T follicular helper cell (primary cell): Measurements from ENCODE around the gene PCSK5.

ENCODE experiments used
- DNase-seq: peaks from one replicate; pipeline ENCODE4 v3.0.0-alpha.2; 2020; ENCODE audit warnings: low read depth

Gene PCSK5

DNA sequence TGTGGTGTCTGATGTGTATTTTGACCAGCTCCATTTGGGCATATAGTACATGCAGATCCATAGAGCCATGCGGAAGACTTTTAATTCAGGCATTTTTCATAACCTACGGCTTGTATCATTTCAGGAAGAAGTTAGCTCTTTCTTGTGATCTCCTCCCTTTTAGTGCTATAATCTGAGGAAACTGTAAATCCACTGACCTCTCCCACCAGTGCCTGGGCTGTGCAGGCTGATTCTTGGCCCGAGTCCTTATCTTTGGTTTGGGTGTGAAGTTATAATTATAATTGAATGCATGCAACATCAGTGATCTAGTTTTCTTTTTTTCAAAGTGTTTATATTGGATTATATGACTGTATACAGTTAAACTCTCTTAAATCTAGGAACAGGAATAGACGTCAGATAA is 247.9 kb downstream of the PCSK5 start:
- DNase-seq = no peak

DNA sequence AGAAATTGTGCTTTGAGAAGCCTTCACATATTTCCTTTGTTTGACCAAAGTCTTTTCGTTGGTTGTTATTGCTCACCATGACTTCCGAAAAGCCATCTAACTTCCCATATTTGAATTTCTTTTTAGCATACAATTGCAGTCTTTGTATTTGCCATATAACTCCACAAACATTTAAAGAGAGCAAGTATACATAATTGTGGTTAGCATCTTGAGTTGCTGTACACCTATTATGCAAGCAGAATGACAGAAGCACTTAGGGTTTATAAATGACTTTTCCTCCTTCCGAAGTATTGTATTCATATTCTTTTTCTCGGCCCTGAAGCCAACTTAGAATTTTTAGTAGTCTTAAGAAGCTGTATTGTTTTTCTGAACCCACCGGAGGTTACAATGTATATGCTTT is 253.4 kb downstream of the PCSK5 start:
- no peak for DNase-seq

DNA sequence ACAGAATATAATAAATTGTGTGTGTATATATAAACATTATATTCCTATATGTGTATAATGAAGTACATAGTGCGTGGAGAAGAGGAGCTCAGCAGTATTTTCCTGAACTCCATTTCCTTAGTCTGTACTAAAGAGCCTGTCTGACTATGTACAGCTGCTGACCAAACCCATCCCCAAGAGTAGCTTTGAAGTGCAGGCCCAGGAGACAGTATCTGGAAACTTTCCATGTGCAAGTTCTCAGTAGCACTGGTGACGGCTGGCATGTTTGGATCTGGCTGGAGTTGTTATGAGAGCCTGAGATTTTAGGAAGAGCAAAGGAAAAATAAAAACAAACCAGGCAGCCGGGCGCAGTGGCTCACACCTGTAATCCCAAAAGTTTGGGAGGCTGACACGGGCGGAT is 259.5 kb downstream of the PCSK5 start:
- DNase-seq = no peak

DNA sequence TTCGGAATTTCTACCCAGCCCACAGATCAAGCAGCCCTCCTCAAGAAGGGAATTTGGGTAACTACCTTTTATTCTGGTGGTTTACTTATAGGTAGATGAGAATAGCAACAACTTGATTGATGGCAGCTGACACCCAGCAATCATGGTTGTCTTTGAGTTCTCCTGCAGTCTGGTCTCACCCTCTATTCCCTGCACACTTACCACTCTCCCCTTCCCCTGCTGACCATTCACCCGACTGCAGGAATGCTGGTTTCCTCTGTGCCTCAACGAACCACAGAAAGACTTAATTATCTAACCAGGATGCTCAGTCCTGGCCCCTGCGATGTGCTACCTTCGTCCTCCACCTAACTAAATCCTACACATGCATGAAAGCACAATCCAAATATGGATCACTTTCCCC is 260.8 kb downstream of the PCSK5 start:
- DNase-seq = no peak

DNA sequence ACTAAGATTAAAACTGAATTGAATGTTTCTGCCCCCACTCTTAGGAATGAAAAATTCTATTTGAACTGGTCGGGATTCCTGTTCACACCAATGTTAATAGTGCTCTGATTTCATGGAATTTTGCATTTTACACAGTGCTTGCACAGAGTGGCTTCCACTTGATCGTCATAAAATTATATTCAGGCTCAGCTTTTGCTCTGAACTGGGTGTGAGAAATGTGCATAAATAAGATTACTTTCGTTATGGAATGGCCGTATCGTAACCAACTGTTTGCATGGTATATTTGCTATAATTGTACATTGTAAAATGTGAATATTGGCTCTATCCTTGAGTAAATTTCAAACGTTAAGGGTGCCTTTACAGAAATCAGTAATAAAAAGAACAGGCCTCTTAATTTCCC is 262.9 kb downstream of the PCSK5 start:
- DNase-seq = no peak

DNA sequence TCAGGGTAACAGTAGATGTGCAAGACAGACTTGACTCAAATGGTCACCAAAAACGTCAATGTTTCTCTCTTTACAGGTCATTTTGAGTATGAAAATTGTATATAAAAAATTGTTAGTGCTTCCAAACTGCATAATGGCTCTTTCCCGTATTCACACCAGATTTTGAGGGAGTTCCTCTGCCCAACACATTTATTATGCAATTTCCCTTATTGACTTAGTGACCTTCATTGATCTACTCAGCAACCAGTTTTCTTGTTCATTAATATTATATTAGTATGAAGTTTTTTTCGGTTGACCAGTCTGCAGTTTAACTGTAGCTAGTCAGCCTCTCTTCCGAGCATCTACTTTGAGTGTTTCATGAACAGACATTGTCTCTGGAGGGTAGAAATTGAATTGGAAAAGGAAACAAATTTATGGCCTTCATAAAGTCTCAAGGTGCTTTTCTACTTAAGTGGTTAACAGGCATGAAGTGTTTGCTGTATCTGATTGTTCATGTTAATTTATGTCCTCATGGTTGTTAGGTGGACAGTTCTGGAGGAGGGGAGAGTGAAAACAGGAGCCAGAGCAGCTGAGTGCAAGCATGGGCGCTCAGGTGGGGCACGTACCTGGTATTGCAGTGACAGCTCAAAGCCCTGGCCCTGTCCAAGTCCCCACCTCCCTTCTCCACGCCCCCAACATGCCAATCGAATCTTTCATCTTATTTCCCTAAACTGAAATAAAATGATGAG is 263.6 kb downstream of the PCSK5 start:
- DNase-seq = no peak

DNA sequence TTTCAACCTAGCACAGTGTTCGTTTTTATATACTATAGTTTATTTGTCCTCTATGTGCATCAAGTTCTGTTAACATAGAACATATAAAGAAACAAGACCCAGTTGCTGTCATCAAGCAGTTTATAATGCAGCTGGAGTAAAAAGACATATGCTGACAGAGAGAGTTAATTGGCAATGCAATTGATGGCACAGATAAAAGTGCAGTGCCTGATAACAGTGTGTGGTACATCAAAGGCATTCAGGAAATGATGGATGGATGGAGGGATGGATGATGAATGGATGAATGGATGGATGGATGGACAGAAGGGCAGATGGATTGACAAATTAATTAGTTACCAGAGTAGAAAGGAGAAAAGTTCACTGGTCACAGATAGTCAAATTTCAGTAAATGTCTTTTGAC is 264.9 kb downstream of the PCSK5 start:
- no peak for DNase-seq

DNA sequence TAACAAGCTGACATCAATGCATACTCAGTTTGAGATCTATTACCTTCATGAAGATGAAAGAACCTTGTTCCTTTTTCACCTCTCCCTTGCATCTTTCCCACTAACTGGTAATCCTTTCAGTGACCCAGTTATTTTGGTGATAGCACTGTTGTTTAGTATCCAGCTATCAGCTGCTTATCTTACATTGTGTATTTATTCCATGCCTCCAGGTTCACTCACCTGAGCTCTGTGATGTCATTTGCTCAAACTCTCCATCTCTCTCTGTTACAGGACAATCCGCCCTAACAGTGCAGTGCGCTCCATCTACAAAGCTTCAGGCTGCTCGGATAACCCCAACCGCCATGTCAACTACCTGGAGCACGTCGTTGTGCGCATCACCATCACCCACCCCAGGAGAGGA is 268.2 kb downstream of the PCSK5 start:
- no peak for DNase-seq

DNA sequence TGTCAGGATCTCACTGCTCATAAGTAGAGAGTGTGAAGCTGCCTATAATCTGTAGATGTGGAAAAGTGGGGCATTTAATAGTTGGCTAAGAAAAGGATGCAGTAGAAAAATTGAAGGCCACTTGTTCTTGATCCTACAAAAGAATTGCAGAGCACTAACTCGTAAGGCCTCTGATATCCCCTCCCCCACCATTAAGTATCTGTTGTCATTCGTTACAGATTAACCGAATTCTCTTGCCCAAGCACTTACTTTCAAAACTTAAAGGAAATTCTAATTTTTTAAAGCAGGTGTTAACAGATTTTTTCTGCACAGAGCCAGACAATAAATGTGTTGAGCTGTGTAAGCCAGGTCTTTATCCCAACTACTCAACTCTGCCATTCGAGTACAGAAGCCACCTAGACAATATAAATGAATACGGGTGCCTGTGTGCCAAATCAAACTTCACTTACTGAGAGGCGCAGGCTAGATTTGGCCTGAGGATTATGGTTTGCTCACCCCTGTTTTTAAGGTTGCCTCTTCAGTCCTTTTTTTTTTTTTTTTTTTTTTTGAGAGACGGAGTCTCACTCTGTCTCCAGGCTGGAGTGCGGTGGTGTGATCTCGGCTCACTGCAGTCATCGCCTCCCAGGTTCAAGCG is 268.9 kb downstream of the PCSK5 start:
- no peak for DNase-seq

DNA sequence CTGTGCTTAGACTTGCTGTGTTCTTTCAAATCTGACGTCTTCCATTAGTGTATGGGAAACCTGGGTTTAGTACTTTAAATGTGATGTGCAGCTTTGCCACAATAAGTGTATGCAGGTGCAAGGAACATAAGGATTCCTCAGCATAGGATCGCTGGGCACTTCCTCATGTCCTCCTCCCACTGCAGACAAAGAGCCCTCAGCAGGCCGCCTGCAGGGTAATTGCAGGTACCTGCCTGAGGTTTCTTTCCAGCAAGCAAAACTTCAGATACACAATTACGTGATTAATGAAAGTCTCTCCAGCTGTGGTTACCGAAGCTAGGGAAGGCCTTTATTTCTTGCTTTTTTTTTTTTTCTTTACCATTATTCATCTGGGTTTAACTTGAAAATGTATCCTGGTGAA is 270.6 kb downstream of the PCSK5 start:
- no peak for DNase-seq

DNA sequence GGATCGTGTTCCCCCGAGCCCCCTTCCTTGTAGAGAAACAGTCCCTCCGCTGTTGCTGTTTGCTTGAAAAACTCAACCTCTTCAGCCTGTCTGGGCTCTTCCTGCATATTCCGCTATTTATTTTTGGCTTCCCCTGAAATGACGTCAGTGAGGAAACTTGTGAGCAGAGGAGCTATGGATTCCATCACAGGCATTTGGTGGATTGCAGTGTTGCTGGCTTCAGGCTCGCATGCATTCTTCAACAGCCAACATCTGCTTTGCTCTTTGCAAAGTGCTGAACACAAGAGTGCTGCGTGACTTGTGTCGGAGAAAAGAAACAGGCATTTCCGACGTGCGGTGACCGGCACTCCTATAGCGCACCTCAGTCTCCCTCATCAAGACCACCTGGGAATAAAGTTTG is 271.1 kb downstream of the PCSK5 start:
- DNase-seq = no peak

DNA sequence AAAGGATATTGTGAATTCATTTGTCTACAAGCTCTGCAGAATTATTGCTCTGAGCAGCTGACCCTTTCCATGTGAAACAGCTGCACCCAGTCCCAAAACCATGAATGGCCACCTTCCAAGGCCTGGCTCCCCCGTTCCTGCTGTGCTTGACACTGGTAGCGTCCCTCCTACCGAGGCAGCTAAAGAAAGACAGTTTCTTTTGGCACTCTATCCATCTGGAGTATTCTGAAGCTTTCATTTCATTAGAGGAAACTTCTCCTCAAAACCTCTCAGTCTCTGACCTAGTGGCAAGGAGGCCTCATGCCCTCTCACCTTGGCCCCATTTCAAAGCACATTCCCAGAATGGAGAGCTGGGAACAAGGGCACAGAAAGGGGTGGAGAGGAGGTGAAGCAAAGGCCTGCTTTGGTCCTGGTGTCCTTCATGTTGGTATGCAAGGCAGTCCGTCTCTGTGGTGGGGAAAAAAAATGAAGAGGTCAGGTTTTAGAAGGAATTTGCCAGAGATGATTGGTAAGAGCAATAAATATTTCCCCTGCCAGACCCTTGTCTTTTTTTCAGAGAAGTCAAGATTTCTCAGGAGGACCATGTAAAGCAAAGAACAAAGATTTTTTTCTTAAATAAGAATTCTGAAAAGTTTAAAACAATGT is 271.7 kb downstream of the PCSK5 start:
- DNase-seq = no peak

DNA sequence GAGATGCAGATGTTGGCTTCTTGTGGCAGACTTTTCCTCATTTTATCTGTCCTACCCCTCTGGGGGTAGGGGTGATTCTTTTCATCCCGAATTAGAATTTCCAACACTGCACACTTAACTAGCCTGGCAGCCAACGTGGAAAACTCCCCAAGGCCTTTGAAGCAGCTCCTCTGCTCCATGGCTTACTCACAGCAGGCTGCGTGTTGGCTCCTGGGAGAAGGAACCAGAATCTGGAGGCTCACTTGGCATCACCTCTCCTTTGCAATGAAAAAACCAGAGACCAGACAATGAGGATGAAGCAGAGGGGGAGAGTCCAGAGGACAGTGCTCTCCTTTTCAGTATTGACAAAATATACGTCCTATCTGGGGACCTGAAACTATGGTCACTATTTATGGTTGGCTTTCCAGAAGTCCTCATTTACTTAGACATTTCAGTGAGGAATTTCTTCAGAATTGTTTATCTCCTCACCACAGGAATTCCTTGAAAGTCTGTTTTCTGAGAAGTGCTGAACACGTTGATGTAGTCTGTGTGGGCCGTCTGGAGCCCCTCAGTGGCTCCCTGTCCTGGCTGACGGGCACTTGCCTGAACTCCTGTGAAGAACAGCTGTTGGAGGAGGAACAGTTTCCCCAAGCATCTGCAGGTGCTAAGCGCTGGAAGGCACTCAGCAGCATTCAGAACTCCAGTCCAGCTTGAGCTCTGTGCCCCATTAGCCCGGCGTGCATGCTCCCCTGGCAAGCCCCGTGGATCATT is 272.5 kb downstream of the PCSK5 start:
- DNase-seq = no peak

DNA sequence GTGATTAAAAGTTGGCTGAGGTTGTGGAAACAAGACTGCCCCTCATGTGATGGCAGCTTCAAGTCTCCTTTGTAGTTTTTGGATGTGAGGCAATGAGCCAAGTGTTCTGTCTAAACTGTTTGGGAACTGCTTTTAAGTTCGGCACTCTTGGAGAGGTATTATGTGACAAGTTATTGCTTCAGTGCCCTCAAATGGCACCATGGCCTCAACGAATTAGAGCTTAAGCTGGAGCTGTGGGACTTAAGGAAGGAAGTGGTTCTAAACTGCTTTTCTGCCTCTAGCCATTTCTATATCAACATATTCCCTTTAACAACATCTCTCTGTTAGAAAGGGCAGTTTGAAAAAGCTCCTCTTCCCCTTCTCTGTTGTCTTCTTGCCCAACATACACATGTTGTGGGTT is 276.1 kb downstream of the PCSK5 start:
- DNase-seq = no peak

DNA sequence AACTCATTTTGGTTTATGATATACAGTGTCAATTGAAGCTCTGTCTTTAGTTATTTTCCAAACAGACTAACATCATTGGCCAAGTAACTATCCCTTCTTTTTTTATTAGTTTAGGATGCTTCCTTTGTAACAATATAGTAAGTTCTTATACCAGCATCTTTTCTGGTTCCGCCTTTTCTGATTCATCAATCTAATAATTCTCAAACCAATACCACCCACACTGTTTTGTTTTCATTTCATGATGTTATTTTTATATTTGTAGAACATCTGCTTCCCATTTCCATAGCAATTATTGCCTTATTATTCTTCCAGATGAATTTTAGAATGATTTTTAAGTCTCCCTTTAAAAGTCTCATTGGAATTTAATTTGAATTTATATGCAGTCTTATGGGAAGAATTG is 285.7 kb downstream of the PCSK5 start:
- no peak for DNase-seq

DNA sequence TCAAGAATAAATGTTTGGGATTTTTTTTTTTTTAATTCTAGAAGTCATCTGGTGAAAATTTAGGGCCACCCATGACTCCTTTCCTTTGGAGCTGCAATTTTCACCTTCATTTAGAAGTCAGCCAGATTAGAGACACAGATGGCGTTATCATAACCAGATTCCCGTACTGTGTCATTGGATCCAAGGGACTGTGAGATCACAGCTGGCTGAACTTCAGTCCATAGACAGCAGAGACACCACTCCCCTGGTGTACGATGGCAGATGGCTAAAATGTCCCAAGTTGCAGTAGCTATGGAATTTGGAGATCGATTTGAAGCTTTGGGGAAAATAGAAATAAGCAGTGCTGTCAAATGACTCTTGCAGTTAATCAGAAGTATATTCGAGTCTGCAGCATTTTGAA is 287.5 kb downstream of the PCSK5 start:
- DNase-seq = no peak

DNA sequence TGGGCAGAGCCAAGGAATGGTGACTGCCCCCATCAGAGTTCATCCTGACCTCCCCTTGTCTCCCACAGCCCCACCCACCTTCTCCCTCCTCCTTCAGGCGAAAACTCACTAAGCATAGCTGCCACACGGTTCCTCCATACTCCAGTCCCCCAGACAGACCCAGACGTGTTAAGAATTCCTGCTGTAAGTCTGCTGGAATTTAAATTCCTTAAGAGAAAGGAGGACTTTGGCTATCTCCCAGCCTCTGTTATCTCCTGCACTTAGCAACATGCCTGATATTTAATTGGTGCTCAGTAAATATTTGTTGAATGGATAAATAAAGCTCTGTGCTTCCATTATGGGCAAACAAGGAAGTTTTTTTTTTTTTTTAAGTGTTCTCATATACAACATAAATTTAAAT is 290.1 kb downstream of the PCSK5 start:
- DNase-seq = no peak

DNA sequence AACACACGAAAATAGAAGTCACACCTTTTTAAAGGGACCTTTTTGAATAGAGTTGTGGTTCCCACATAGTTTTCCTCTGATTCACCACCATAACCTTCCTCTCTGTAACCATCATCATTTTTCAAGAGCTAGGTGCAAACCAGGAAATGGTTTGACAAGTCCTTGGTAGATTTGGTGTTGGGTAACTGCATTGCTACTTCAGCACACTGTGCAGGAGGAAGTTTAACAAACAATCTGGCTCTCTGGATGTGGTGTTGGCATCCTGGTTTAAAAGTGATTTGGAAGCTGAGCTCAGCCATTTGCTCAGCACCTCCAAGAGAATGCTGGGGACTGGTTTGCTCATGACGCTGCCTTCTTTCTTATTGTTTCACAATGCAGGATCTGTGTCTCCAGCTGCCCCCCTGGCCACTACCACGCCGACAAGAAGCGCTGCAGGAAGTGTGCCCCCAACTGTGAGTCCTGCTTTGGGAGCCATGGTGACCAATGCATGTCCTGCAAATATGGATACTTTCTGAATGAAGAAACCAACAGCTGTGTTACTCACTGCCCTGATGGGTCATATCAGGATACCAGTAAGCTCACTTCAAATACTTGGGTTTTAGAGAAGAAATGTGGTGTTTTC is 290.7 kb downstream of the PCSK5 start:
- DNase-seq = no peak

DNA sequence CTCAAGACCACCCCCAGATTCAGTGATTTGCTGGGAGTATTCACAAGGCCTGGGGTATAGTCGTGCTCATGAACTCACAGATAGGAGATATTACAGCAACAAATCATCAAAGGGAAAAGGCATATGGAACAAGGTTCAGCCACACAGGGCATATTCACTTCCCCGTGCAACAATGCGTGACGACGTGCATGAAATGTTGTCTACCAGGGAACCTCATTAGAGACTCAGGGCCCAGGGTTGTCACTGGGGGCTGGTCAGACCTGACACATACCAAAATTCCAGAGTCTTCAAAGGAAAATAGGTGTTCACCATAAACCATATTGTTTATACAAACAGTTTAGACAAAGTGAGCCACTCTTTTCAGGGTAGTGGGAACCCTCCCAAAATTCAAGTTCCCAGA is 291.3 kb downstream of the PCSK5 start:
- no peak for DNase-seq

DNA sequence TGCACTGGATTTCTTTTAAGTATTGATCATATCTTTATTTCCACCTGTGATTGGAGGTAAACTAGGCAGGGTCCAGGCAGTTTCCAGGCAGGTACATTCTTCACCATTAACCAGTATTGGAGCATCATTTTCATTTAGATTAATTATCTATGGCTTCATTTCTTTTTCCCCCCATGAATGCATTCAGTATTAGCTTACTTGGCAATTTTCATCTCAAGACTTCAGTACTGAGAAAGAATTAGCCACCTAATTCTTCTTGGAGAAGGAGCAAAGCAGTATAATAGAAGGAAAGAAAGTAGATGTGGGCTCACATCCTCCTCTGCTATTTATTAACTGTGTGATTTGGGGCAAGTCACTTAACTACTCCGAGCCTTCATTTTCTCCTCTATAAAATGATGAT is 295.0 kb downstream of the PCSK5 start:
- no peak for DNase-seq

DNA sequence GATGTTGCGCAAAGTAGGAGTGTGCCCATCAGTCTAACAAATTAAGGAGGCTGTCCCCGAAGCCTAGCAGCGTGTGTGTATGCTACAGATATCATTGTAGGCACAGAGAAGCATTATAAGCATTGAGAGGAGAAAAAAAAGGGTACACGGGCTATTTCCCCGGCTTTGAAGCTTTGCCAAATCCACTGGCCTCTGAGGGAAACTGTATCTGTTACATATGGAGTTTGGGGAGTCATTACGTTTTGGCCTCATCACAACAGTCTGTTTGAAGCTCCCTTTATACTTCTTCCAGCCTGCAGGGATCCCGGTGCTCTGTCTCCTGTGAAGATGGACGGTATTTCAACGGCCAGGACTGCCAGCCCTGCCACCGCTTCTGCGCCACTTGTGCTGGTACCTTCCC is 297.8 kb downstream of the PCSK5 start:
- DNase-seq = no peak

DNA sequence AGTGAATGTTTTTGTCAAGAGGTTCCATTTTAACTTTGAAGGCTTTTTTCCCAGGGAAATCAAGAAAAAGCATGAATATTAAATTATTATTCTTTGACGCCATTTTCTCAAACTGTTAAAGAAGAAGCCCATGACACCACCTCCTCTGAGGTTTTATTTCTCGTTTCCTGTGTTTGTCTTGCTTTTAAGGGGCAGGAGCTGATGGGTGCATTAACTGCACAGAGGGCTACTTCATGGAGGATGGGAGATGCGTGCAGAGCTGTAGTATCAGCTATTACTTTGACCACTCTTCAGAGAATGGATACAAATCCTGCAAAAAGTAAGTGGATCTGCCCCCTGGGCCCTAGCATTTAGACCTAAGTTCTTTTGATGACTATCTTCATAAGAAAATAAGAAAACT is 298.4 kb downstream of the PCSK5 start:
- no peak for DNase-seq
